ENCODE data around the gene GDI1. TPM values are rescaled to one million over a fixed set of nuclear protein-coding genes. Genes with fewer than 3 reads are reported as not detected.
A peak's percentile ranks its signal among the peaks of the same experiment; 100 is the strongest.

The GDI1 gene
- total RNA-seq, 1 donor, result 85.9 TPM

- peak in 2 of 3 donors; percentile 43 to 44 for DNase-seq (ENCODE audit: low read depth in 2 of 3, low spot score in 2 of 3)
Observed at GRCh38 chrX:154436374-154436982, 476 bp upstream of the GDI1 start.

- no peak for DNase-seq (ENCODE audit: low read depth in 2 of 3, low spot score in 2 of 3)
Observed at GRCh38 chrX:154437971-154438893, 1.3 kb downstream of the GDI1 start.

GRCh38 chrX:154439841-154440240, 2.9 kb downstream of the GDI1 start:
- no peak for DNase-seq (ENCODE audit: low read depth in 2 of 3, low spot score in 2 of 3)

- no peak for DNase-seq (ENCODE audit: low read depth in 2 of 3, low spot score in 2 of 3)
Observed at GRCh38 chrX:154440623-154441357, 3.8 kb downstream of the GDI1 start.

- no peak for DNase-seq (ENCODE audit: low read depth in 2 of 3, low spot score in 2 of 3)
Observed at GRCh38 chrX:154441564-154441963, 4.6 kb downstream of the GDI1 start.

- DNase-seq (ENCODE audit: low read depth in 2 of 3, low spot score in 2 of 3), result no peak
Observed at GRCh38 chrX:154441984-154442707, 5.2 kb downstream of the GDI1 start.

- DNase-seq (ENCODE audit: low read depth in 2 of 3, low spot score in 2 of 3), result peak in 1 of 3 donors; percentile 6
Observed at GRCh38 chrX:154443479-154443910, 6.5 kb downstream of the GDI1 start.

- DNase-seq (ENCODE audit: low read depth in 2 of 3, low spot score in 2 of 3), result peak in 1 of 3 donors; percentile 48
Observed at GRCh38 chrX:154443992-154444754, 7.2 kb downstream of the GDI1 start, which contains the start of gene FAM50A. Gene FAM50A, plus strand, starts transcription at chrX:154444141. Its CDS starts 95 bp downstream, at chrX:154444236.

GRCh38 chrX:154444755-154445246, 7.8 kb downstream of the GDI1 start:
- DNase-seq (ENCODE audit: low read depth in 2 of 3, low spot score in 2 of 3), result no peak

GRCh38 chrX:154445776-154446175, 8.8 kb downstream of the GDI1 start:
- no peak for DNase-seq (ENCODE audit: low read depth in 2 of 3, low spot score in 2 of 3)

- DNase-seq (ENCODE audit: low read depth in 2 of 3, low spot score in 2 of 3), result no peak
Observed at GRCh38 chrX:154446430-154446829, 9.5 kb downstream of the GDI1 start.

GRCh38 chrX:154448484-154448883, 11.5 kb downstream of the GDI1 start:
- no peak for DNase-seq (ENCODE audit: low read depth in 2 of 3, low spot score in 2 of 3)

GRCh38 chrX:154449618-154450017, 12.7 kb downstream of the GDI1 start:
- no peak for DNase-seq (ENCODE audit: low read depth in 2 of 3, low spot score in 2 of 3)

GRCh38 chrX:154450312-154450711, 13.4 kb downstream of the GDI1 start:
- DNase-seq (ENCODE audit: low read depth in 2 of 3, low spot score in 2 of 3), result no peak

- DNase-seq (ENCODE audit: low read depth in 2 of 3, low spot score in 2 of 3), result no peak
Observed at GRCh38 chrX:154452823-154453222, 15.9 kb downstream of the GDI1 start.

GRCh38 chrX:154457491-154458115, 20.6 kb downstream of the GDI1 start:
- peak in 2 of 3 donors; percentile 12 to 41 for DNase-seq (ENCODE audit: low read depth in 2 of 3, low spot score in 2 of 3)

GRCh38 chrX:154458116-154458953, 21.4 kb downstream of the GDI1 start, which contains the start of gene PLXNA3:
Gene PLXNA3, plus strand, starts transcription at chrX:154458281. Its CDS starts 1,903 bp downstream, at chrX:154460184.
- peak; percentile 41 to 46 (median 44) for DNase-seq (ENCODE audit: low read depth in 2 of 3, low spot score in 2 of 3)

Measured in hematopoietic multipotent progenitor cell (in vitro differentiated cells).